Tibial artery (tissue), 4 donors: ENCODE data around the gene COBLL1.

ENCODE experiments used
- DNase-seq, 2 donors: peaks; one replicate each; pipeline ENCODE4 v3.0.0-alpha.2; 2019
- H3K27ac ChIP-seq, 2 donors: fragments of 200-600 bp; sonication (generic) in 1 of 2; 1 replicate in 1 of 2; 2 replicates in 1 of 2; pipeline ENCODE4 v1.5.1; 2018 to 2019; ENCODE audit warnings: mild to moderate bottlenecking in 1 of 2
- H3K27me3 ChIP-seq, 2 donors: fragments of 200-600 bp; sonication (generic) in 1 of 2; one replicate each; pipeline versions ENCODE4 v1.5.1 to v1.6.0; 2016 to 2019
- H3K36me3 ChIP-seq, 3 donors: fragments of 200-600 bp; sonication (generic) in 2 of 3; one replicate each; pipeline ENCODE4 v1.5.1; 2016 to 2019; ENCODE audit warnings: mild to moderate bottlenecking in 2 of 3
- H3K4me1 ChIP-seq, 4 donors: fragments of 200-600 bp; sonication (generic) in 2 of 4; 1 replicate in 3 of 4; 2 replicates in 1 of 4; pipeline ENCODE4 v1.5.1; 2016 to 2019
- H3K4me3 ChIP-seq, 2 donors: fragments of 200-600 bp; sonication (generic) in 1 of 2; 1 replicate in 1 of 2; 2 replicates in 1 of 2; pipeline ENCODE4 v1.5.1; 2018 to 2019; ENCODE audit warnings: mild to moderate bottlenecking in 2 of 2
- H3K9me3 ChIP-seq, 3 donors: fragments of 200-600 bp; sonication (generic) in 1 of 3; one replicate each; pipeline ENCODE4 v1.5.1; 2016 to 2019
- intact Hi-C: fragments of 100-400 bp; cut with DNase I; formaldehyde crosslinking; loops from one replicate; pipeline ENCODE4 v1.15.0; 2023; ENCODE audit warnings: low total_unique reads
- TF ChIP-seq, protein P1 (sequence below), 2 experiments: fragments of 200-600 bp in 1 of 2; fragments of 450-650 bp in 1 of 2; IDR thresholded peaks; one replicate each; pipeline ENCODE4 v1.5.1; 2017 to 2019; ENCODE audit warnings: antibody characterized with exemption in 2 of 2, mild to moderate bottlenecking in 1 of 2, moderate library complexity in 1 of 2

COBLL1 gene

DNA sequence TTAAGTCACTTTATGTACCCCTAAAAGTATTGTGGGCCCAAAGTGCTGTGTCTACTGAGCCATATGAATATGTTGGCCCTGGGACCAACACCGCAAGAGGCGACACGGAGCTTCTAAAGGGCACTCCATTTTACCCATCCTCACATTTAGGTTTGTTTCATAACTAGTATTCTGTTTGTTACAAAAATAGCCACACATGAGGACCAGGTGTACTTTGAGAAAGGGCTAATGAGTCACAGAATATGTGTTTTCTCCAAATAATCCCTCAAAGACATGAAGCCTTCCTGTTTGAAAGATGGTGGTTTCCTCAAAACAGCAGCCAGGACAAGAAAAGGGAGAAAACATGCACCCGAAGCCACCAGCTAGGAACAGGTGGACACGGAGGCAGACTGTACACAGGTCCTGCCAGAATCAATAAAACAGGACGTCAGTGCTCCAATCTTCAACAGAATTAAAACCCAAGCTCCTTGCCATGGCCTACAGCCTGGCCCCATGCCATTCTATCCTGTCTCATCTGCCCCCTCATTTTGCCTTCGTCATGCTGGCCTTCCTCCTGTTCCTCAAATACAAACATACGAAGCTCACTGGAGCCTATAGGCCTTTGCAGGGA lies 198.6 kb downstream of the COBLL1 start:
- TF ChIP-seq, protein P1, sequence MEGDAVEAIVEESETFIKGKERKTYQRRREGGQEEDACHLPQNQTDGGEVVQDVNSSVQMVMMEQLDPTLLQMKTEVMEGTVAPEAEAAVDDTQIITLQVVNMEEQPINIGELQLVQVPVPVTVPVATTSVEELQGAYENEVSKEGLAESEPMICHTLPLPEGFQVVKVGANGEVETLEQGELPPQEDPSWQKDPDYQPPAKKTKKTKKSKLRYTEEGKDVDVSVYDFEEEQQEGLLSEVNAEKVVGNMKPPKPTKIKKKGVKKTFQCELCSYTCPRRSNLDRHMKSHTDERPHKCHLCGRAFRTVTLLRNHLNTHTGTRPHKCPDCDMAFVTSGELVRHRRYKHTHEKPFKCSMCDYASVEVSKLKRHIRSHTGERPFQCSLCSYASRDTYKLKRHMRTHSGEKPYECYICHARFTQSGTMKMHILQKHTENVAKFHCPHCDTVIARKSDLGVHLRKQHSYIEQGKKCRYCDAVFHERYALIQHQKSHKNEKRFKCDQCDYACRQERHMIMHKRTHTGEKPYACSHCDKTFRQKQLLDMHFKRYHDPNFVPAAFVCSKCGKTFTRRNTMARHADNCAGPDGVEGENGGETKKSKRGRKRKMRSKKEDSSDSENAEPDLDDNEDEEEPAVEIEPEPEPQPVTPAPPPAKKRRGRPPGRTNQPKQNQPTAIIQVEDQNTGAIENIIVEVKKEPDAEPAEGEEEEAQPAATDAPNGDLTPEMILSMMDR (IDR thresholded peaks at IDR 0.05): no peak
- H3K27ac ChIP-seq: no peak overlapping the region
- DNase-seq: no peak
- H3K36me3 ChIP-seq: no peaks in the 10 kb centered on the region
- H3K9me3 ChIP-seq: peaks cover 0 to 6% (median 4%) of the 10 kb centered on the region in 3 donors
- intact Hi-C loops: no loop called here
- no peaks in the 10 kb centered on the region for H3K27me3 ChIP-seq
- no peak overlapping the region for H3K4me3 ChIP-seq
- no peaks in the 10 kb centered on the region for H3K4me1 ChIP-seq

DNA sequence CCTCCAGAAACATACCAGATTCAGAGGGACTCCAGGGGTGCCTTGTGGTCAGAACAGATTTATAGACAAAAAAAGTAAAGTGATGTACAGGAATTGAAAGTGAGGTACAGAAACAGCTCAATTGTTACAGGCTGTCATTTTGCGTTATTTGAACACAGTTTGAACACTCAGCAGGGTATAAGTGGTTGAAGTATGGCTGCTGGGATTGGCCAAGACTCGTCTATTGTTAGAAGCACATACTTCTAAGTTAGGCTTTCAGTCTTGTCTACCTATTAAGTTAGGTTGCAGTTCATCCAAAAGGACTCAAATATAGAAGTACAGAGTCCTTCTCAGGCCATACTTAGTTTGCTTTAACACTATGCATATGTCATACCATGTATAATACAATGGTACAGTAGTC lies 199.4 kb downstream of the COBLL1 start:
- no peaks in the 10 kb centered on the region for H3K4me1 ChIP-seq
- H3K9me3 ChIP-seq: no peaks in the 10 kb centered on the region
- no peak overlapping the region for H3K27ac ChIP-seq
- no peaks in the 10 kb centered on the region for H3K27me3 ChIP-seq
- no peak for DNase-seq
- intact Hi-C loops: no loop called here
- TF ChIP-seq, protein P1 (IDR thresholded peaks at IDR 0.05): no peak
- H3K4me3 ChIP-seq: no peak overlapping the region
- H3K36me3 ChIP-seq: no peaks in the 10 kb centered on the region
